ENCODE results near the gene ADAM19. TPM values are rescaled to one million over a fixed set of nuclear protein-coding genes. Genes with fewer than 3 reads are reported as not detected.

The ADAM19 gene
- total and polyA plus RNA-seq, 2 of the 4 experiments (the other 2 are of a cell fraction), result 35.5 to 49.2 TPM

GRCh38 chr5:157549954-157550549 is 25.5 kb downstream of the ADAM19 start:
- Histone ChIP-seq H3K56ac (ENCODE audit: extremely low read depth, insufficient read depth, low read length) (peak overlapping the region; percentile 63), H3K23ac (ENCODE audit: low read depth, low read length) (peak overlapping the region; percentile 86), H3K4me1 (ENCODE audit: control insufficient read depth, insufficient read depth, low read length) (peaks cover 45% of the 10 kb centered on the region), H4K20me1 (ENCODE audit: insufficient read depth, low read length) (peaks cover 24% of the 10 kb centered on the region; the same call in 1 of the 2 replicates), H3K9me3 (ENCODE audit: control insufficient read depth, insufficient read depth, low read length) (no peaks in the 10 kb centered on the region), H3K18ac (ENCODE audit: low read depth, low read length) (peak overlapping the region; percentile 88), H3K27me3 (ENCODE audit: control insufficient read depth, insufficient read depth, low read length) (no peaks in the 10 kb centered on the region), H4K8ac (ENCODE audit: low read depth in 2 of 2, low read length in 2 of 2) (peak overlapping the region; percentile 74 to 83), H3K4me2 (ENCODE audit: low read depth, low read length) (peak overlapping the region; percentile 61; the same call in 1 of the 2 replicates), H2BK120ac (ENCODE audit: low read depth, low read length) (peak overlapping the region; percentile 99), H3K9me1 (ENCODE audit: insufficient read depth, low read length) (peaks cover 38% of the 10 kb centered on the region), H2AK5ac (ENCODE audit: low read depth, low read length) (peak overlapping the region; percentile 74), H4K5ac (ENCODE audit: low read depth, low read length) (peak overlapping the region; percentile 77), H3K4ac (ENCODE audit: low read depth, low read length) (peak overlapping the region; percentile 92), H3K27ac (ENCODE audit: insufficient read depth, low read length) (peak overlapping the region; percentile 71), H3K36me3 (ENCODE audit: control insufficient read depth, insufficient read depth, low read length) (peaks cover 3% of the 10 kb centered on the region), H3K14ac (replicated peaks; ENCODE audit: low read depth, low read length) (peak overlapping the region; percentile 35), H2AFZ (replicated peaks; ENCODE audit: low read length, poor library complexity) (no peak overlapping the region), H3K79me1 (ENCODE audit: low read depth in 1 of 2, low read length in 2 of 2) (peaks cover 27 to 71% of the 10 kb centered on the region in 2 experiments), H2BK15ac (ENCODE audit: low read depth, low read length) (0 out of 3 replicates have a peak overlapping the region, but pooled peaks have one; percentile 25), H2BK5ac (ENCODE audit: low read depth, low read length, poor library complexity, severe bottlenecking) (peak overlapping the region; percentile 97), H2AK9ac (replicated peaks; ENCODE audit: low read depth, low read length, poor library complexity) (no peak overlapping the region), H4K91ac (ENCODE audit: insufficient read depth, low read depth, low read length) (peak overlapping the region; percentile 76), H3K4me3 (ENCODE audit: insufficient read depth, low read depth, low read length) (no peak overlapping the region), H2BK20ac (ENCODE audit: low read depth, low read length) (peak overlapping the region; percentile 91), H3K9ac (ENCODE audit: low read depth, low read length) (0 out of 2 replicates have a peak overlapping the region, but pooled peaks have one; percentile 4)
- ChIA-PET POLR2A (ENCODE audit: unreplicated experiment) (no interaction called here), CTCF (interaction anchor here (0.9 kb wide), 1 partner anchor 78 kb away, joined by 4 read pairs; no protein-coding TSS in a partner anchor)
- ATAC-seq (ENCODE audit: low read depth) (peak; percentile 12; the same call in 1 of the 2 replicates), DNase-seq (peak; percentile 40)
- dilution Hi-C loops (cut with HindIII; ENCODE audit: low sequenced_read_pairs, unreplicated experiment) (no loop called here), in situ Hi-C loops (cut with MboI; ENCODE audit: low sequenced_read_pairs) (loop anchor here (25.0 kb wide), 1 partner anchor 1637 kb away; no protein-coding TSS in a partner anchor), intact Hi-C loops (cut with micrococcal nuclease) (no loop called here)
- BruUV-seq (replicated peaks), result no TSS peak
- WGBS, 2 experiments (ENCODE audit: extremely low coverage in 2 of 2, insufficient read length in 1 of 2), result 100% methylated on average over 1 of the region's 5 CpGs; no CpG with 5 or more reads in 1 of the 2 experiments
- TF ChIP-seq MAFK (IDR thresholded peaks at IDR 0.05; ENCODE audit: low read depth, low read length), result no peak
- TF ChIP-seq RFX5 (IDR thresholded peaks at IDR 0.05; ENCODE audit: low read depth, low read length), result no peak
- TF ChIP-seq CEBPB (IDR thresholded peaks at IDR 0.05; ENCODE audit: low read depth, low read length), result no peak
- no peak for TF ChIP-seq ELK1 (IDR thresholded peaks at IDR 0.05; ENCODE audit: borderline replicate concordance, low read depth, low read length)
- TF ChIP-seq MAZ (IDR thresholded peaks at IDR 0.05; ENCODE audit: borderline replicate concordance, low read depth, low read length), result no peak
- TF ChIP-seq USF2 (IDR thresholded peaks at IDR 0.05; ENCODE audit: low read depth, low read length), result no peak
- no peak for TF ChIP-seq NFE2L2 (IDR thresholded peaks at IDR 0.05; ENCODE audit: low read depth, low read length)
- no peak for TF ChIP-seq SMC3 (IDR thresholded peaks at IDR 0.05; ENCODE audit: low read depth, low read length)
- TF ChIP-seq CHD1 (IDR thresholded peaks at IDR 0.05; ENCODE audit: low read depth, low read length), result no peak
- no peak for TF ChIP-seq FOS (IDR thresholded peaks at IDR 0.05; ENCODE audit: low read depth, low read length)
- TF ChIP-seq MXI1 (IDR thresholded peaks at IDR 0.05; ENCODE audit: borderline replicate concordance, low read depth, low read length), result no peak
- no peak for TF ChIP-seq RAD21 (IDR thresholded peaks at IDR 0.05; ENCODE audit: low read length)
- no peak for TF ChIP-seq RCOR1 (IDR thresholded peaks at IDR 0.05; ENCODE audit: insufficient replicate concordance, low read length)
- no peak for TF ChIP-seq POLR2A (IDR thresholded peaks at IDR 0.05; ENCODE audit: low read depth, low read length)
- no peak for TF ChIP-seq CTCF (conservative IDR thresholded peaks at IDR 0.05; ENCODE audit: low read depth, low read length)
